MM.1S (cell line): ENCODE data around the gene SPEG.

ENCODE experiments used
- DNase-seq: peaks from one replicate; pipeline ENCODE4 v3.0.0-alpha.2; 2015
- H2AFZ ChIP-seq: fragments of 300-600 bp; sonication (generic); 2 replicates; pipeline ENCODE4 v1.6.0; 2016; ENCODE audit warnings: antibody characterized with exemption, low read length
- H3F3A ChIP-seq: fragments of 300-600 bp; sonication (generic); 2 replicates; pipeline ENCODE4 v1.6.1; 2016; ENCODE audit warnings: mild to moderate bottlenecking, antibody characterized with exemption, low read length, moderate library complexity, mixed read lengths; ENCODE audit not compliant: insufficient read depth
- H3K27ac ChIP-seq: fragments of 300-600 bp; sonication (generic); 2 replicates; pipeline ENCODE4 v1.5.1; 2016; ENCODE audit warnings: mild to moderate bottlenecking, low read length
- H3K27me3 ChIP-seq: fragments of 300-600 bp; sonication (generic); replicated peaks from 2 replicates; pipeline ENCODE4 v1.6.0; 2016; ENCODE audit warnings: low read length; ENCODE audit not compliant: insufficient read depth
- H3K36me3 ChIP-seq: fragments of 300-600 bp; sonication (generic); replicated peaks from 2 replicates; pipeline ENCODE4 v1.6.1; 2016; ENCODE audit warnings: mild to moderate bottlenecking, low read length, mixed read lengths; ENCODE audit not compliant: insufficient read depth
- H3K4me1 ChIP-seq: fragments of 300-600 bp; sonication (generic); 2 replicates; pipeline ENCODE4 v1.6.1; 2016; ENCODE audit warnings: low read length, mixed read lengths
- H3K4me2 ChIP-seq: fragments of 300-600 bp; sonication (generic); 2 replicates; pipeline ENCODE4 v1.6.0; 2016; ENCODE audit warnings: low read depth, low read length
- H3K4me3 ChIP-seq: fragments of 300-600 bp; sonication (generic); 2 replicates; pipeline ENCODE4 v1.5.1; 2016; ENCODE audit warnings: low read length, mixed read lengths
- H3K79me2 ChIP-seq: fragments of 300-600 bp; sonication (generic); 2 replicates; pipeline ENCODE4 v1.6.1; 2016; ENCODE audit warnings: mixed run types, low read length, mixed read lengths
- H3K9ac ChIP-seq: fragments of 300-600 bp; sonication (generic); 2 replicates; pipeline ENCODE4 v1.6.1; 2016; ENCODE audit warnings: low read length, mixed read lengths
- H3K9me2 ChIP-seq: fragments of 300-600 bp; sonication (generic); replicated peaks from 2 replicates; pipeline ENCODE4 v1.6.1; 2016; ENCODE audit warnings: mild to moderate bottlenecking, low read length, mixed read lengths; ENCODE audit not compliant: insufficient read depth
- H3K9me3 ChIP-seq: fragments of 300-600 bp; sonication (generic); replicated peaks from 2 replicates; pipeline ENCODE4 v1.6.1; 2016; ENCODE audit warnings: mild to moderate bottlenecking, low read length, mixed read lengths; ENCODE audit not compliant: insufficient read depth
- H4K20me1 ChIP-seq: fragments of 300-600 bp; sonication (generic); 2 replicates; pipeline ENCODE4 v1.6.1; 2016; ENCODE audit warnings: mild to moderate bottlenecking, low read length, moderate library complexity, mixed read lengths; ENCODE audit not compliant: insufficient read depth
- CTCF ChIP-seq: fragments of 300-600 bp; sonication (generic); IDR thresholded peaks from 2 replicates; pipeline ENCODE4 v1.5.1; 2016; ENCODE audit warnings: antibody characterized with exemption, low read length, mixed read lengths
- EZH2 ChIP-seq: fragments of 300-600 bp; sonication (generic); optimal IDR thresholded peaks from 2 replicates; pipeline ENCODE3; 2017; ENCODE audit warnings: low read depth, mild to moderate bottlenecking, antibody characterized with exemption, low read length, mixed read lengths
- EZH2phosphoT487 ChIP-seq: fragments of 300-600 bp; sonication (generic); IDR thresholded peaks from 2 replicates; pipeline ENCODE4 v1.6.1; 2018; ENCODE audit warnings: antibody characterized with exemption, low read length

The SPEG gene

GRCh38 chr2:219475697-219476651 lies 41.3 kb downstream of the SPEG start:
- TF ChIP-seq CTCF (peak; percentile 88), EZH2 (no peak)
- no peaks in the 10 kb centered on the region for H3K36me3 ChIP-seq
- no peaks in the 10 kb centered on the region for H3F3A ChIP-seq
- H3K9ac ChIP-seq, result no peak overlapping the region
- H3K27me3 ChIP-seq, result peaks cover 88% of the 10 kb centered on the region
- H3K4me1 ChIP-seq, result no peaks in the 10 kb centered on the region
- H3K4me2 ChIP-seq, result no peak overlapping the region
- peak; percentile 48 for DNase-seq
- H4K20me1 ChIP-seq, result no peaks in the 10 kb centered on the region
- no peaks in the 10 kb centered on the region for H3K79me2 ChIP-seq
- H3K27ac ChIP-seq, result no peak overlapping the region
- H2AFZ ChIP-seq, result no peak overlapping the region
- H3K9me2 ChIP-seq, result no peaks in the 10 kb centered on the region
- H3K9me3 ChIP-seq, result no peaks in the 10 kb centered on the region
- H3K4me3 ChIP-seq, result no peak overlapping the region

- H3F3A ChIP-seq, result no peaks in the 10 kb centered on the region
- no peaks in the 10 kb centered on the region for H3K4me1 ChIP-seq
- no peak overlapping the region for H3K4me3 ChIP-seq
- no peaks in the 10 kb centered on the region for H3K9me3 ChIP-seq
- H3K79me2 ChIP-seq, result no peaks in the 10 kb centered on the region
- H4K20me1 ChIP-seq, result no peaks in the 10 kb centered on the region
- no peaks in the 10 kb centered on the region for H3K9me2 ChIP-seq
- DNase-seq, result no peak
- no peak for TF ChIP-seq EZH2
- no peak overlapping the region for H3K4me2 ChIP-seq
- H3K27me3 ChIP-seq, result peaks cover 88% of the 10 kb centered on the region
- no peak overlapping the region for H2AFZ ChIP-seq
- no peaks in the 10 kb centered on the region for H3K36me3 ChIP-seq
- no peak overlapping the region for H3K27ac ChIP-seq
- no peak overlapping the region for H3K9ac ChIP-seq
Measured at GRCh38 chr2:219476652-219477151, 42.1 kb downstream of the SPEG start.

GRCh38 chr2:219477179-219477578 lies 42.5 kb downstream of the SPEG start:
- Histone ChIP-seq H2AFZ (no peak overlapping the region), H4K20me1 (no peaks in the 10 kb centered on the region), H3K9me3 (no peaks in the 10 kb centered on the region), H3K9ac (no peak overlapping the region), H3F3A (no peaks in the 10 kb centered on the region), H3K27me3 (peaks cover 88% of the 10 kb centered on the region), H3K27ac (no peak overlapping the region), H3K4me1 (no peaks in the 10 kb centered on the region), H3K4me3 (no peak overlapping the region), H3K79me2 (no peaks in the 10 kb centered on the region), H3K4me2 (no peak overlapping the region), H3K9me2 (no peaks in the 10 kb centered on the region), H3K36me3 (no peaks in the 10 kb centered on the region)
- DNase-seq, result no peak
- TF ChIP-seq EZH2phosphoT487 (no peak), EZH2 (no peak), CTCF (no peak)

GRCh38 chr2:219477815-219478214 lies 43.2 kb downstream of the SPEG start:
- no peak for DNase-seq

More at GRCh38 chr2:219477815-219478214, 43.2 kb downstream of the SPEG start:
- Histone ChIP-seq H3K27me3 (peaks cover 88% of the 10 kb centered on the region), H3K4me3 (no peak overlapping the region), H3K9me2 (no peaks in the 10 kb centered on the region), H4K20me1 (no peaks in the 10 kb centered on the region), H3K79me2 (no peaks in the 10 kb centered on the region), H3K36me3 (no peaks in the 10 kb centered on the region), H3F3A (no peaks in the 10 kb centered on the region), H3K4me2 (no peak overlapping the region), H3K9me3 (no peaks in the 10 kb centered on the region), H2AFZ (no peak overlapping the region), H3K9ac (no peak overlapping the region), H3K27ac (no peak overlapping the region), H3K4me1 (no peaks in the 10 kb centered on the region)
- TF ChIP-seq EZH2 (no peak), CTCF (no peak), EZH2phosphoT487 (no peak)
